Right kidney (tissue), 1 donor: Measurements from ENCODE around the gene BIRC5.
"Not testable (repeated sequence)": the region's sequence is repeated elsewhere in the genome, so short reads cannot be mapped to it uniquely, and the experiment has no call there.

ENCODE experiments used
- DNase-seq: peaks from one replicate; pipeline ENCODE4 v3.0.0-alpha.2; 2016

The BIRC5 gene

GRCh38 chr17:78239489-78239931, 25.5 kb downstream of the BIRC5 start:
- DNase-seq: no peak

- no peak for DNase-seq
Measured at GRCh38 chr17:78240012-78240655, 26.1 kb downstream of the BIRC5 start.

GRCh38 chr17:78240839-78241238, 26.8 kb downstream of the BIRC5 start:
- DNase-seq: no peak

- DNase-seq: no peak
Measured at GRCh38 chr17:78241277-78242023, 27.4 kb downstream of the BIRC5 start.

GRCh38 chr17:78242024-78242742, 28.1 kb downstream of the BIRC5 start:
- DNase-seq: no peak

GRCh38 chr17:78247304-78247703, 33.3 kb downstream of the BIRC5 start:
- no peak for DNase-seq

- DNase-seq: no peak
Measured at GRCh38 chr17:78248051-78248914, 34.2 kb downstream of the BIRC5 start.

GRCh38 chr17:78249074-78249817, 35.2 kb downstream of the BIRC5 start:
- DNase-seq: no peak

- no peak for DNase-seq
Measured at GRCh38 chr17:78249818-78250806, 36.1 kb downstream of the BIRC5 start.

- peak; percentile 83 for DNase-seq
Measured at GRCh38 chr17:78250891-78251772, 37.1 kb downstream of the BIRC5 start.

- no peak for DNase-seq
Measured at GRCh38 chr17:78251773-78252103, 37.7 kb downstream of the BIRC5 start.

- no peak for DNase-seq
Measured at GRCh38 chr17:78252111-78252634, 38.1 kb downstream of the BIRC5 start.

- no peak for DNase-seq
Measured at GRCh38 chr17:78252701-78253635, 38.9 kb downstream of the BIRC5 start.

- not testable (repeated sequence) for DNase-seq
Measured at GRCh38 chr17:78253636-78253945, 39.5 kb downstream of the BIRC5 start.

- peak; percentile 91 for DNase-seq
Measured at GRCh38 chr17:78253946-78254672, 40.1 kb downstream of the BIRC5 start.

- DNase-seq: no peak
Measured at GRCh38 chr17:78255029-78255656, 41.1 kb downstream of the BIRC5 start.
